Amniotic epithelial cell (primary cell): Measurements from ENCODE around the gene EPS15.

Experiments
- DNase-seq: peaks from one replicate; pipeline ENCODE4 v3.0.0-alpha.2; 2010; ENCODE audit warnings: low read depth

The EPS15 gene

DNA sequence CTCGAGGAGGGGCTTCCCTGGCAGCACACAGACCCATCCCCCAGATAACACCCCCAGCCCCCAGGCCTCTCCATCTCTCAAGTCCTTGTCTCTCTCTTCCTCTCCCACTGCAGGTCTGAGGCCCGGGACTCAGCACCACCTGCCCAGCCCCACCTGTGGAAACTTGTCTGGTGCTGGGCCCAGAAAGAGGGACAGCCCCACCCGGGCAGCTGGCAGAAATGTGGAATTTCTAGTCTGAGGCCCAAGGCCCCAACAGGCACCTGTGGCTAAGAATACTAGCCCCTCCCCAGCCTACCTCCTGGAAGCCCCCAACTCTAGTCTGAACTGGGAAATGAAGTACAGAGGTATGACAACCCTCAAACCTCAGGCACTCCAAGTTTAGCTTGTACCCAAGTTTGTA, 204.1 kb downstream of the EPS15 start:
- DNase-seq, result no peak

DNA sequence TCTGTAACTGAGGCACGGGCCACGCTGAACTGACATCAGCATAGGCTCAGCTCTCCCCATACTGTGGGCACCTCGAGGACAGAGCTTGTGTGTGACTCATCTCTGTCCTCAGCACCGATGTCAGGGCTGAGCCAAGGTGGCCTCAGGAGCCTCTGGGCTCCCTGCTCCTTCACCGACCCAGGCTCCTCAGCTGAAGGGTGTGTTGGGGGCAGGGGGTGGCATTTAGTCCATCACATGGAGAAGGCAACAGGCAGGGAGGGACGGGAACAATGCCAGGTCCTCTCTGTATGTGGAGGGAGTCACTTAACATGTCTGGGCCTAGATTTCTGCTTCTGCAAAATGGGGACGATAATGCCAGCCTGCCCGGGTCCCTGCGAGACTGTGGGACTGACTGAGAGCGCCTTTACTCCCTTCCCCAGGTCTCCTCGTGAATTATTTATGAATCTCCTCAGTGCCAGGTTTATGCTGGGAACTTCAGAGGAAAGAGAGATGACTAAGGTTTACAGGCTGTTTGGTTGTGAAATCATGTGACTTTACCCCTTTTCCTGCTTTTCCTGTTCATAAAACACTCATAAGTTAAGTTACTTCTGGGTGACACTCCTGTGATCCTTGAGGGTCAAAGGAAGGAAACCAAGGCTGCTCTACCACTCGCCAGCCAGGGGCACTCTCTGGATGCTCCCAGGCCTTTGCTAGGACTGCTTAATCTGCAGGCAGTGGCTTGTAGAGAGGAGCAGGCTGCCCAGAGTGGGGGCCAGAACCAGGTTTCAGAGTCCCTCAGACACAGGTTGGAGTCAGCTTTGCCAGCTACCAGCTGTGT, 204.9 kb downstream of the EPS15 start:
- peak; percentile 86 for DNase-seq

DNA sequence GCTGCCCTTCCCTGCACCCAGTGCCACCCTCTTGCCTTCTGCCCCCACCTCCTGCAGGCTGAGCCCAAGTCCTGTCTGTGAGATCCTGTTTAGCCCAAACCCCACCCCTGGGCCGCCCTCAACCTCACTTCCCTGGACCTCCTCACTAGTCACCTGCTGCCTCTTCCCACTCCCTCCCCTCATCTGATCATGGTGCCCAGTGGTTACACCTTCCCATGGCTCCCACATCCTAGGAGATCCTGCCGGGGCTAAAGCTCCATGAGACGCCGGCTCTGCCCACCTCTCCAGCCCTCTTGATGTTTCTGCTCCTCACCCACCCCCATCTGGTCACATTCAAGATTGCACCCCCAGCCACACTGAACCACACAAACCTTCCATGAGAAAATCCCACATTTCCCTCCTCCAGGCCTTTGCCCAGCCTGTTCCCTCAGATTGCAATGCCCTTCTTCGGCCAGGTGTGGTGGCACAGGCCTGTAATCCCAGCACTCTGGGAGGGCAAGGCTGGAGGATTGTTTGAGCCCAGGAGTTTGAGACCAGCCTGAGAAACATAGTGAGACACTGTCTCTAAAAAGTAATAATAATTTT, 205.7 kb downstream of the EPS15 start:
- DNase-seq, result no peak

DNA sequence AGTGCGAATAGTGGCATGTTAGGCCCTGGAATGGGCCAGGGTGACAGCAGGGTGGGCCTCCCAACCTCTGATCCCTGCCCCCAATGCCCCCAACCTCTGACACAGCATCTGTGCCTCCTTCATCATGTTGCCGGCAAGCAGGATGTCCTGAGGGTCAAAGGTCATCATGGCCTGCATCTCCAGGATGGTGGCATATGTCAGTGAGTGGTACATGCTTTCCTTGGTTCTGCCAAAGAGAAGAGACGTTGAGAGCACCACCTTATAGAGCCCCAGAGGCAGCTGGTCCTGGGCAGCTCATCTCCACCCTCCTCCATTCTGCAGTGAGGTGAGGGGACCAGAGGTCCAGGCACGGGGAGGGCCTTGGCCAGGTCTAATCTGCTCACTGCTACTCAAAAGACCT, 206.3 kb downstream of the EPS15 start:
- no peak for DNase-seq

DNA sequence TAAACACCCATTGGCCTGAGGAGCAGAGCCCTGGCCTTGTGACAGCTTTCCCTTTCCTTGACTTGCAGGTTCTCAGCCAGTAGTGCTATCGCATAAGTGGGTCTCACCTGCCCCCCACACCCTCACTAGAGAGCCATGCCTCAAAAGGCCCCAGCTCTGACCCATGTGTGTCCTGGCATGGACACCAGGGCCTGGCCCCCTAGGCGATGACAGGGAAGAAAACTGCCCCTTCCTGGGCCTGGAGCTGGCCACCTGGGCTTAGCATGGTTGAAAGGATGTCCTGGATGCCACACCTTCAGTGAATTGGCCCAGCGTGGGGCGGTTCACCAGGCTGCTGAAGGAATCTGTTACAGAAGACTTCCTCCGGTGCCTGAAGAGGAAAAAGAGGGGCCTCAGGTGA, 207.2 kb downstream of the EPS15 start:
- no peak for DNase-seq

DNA sequence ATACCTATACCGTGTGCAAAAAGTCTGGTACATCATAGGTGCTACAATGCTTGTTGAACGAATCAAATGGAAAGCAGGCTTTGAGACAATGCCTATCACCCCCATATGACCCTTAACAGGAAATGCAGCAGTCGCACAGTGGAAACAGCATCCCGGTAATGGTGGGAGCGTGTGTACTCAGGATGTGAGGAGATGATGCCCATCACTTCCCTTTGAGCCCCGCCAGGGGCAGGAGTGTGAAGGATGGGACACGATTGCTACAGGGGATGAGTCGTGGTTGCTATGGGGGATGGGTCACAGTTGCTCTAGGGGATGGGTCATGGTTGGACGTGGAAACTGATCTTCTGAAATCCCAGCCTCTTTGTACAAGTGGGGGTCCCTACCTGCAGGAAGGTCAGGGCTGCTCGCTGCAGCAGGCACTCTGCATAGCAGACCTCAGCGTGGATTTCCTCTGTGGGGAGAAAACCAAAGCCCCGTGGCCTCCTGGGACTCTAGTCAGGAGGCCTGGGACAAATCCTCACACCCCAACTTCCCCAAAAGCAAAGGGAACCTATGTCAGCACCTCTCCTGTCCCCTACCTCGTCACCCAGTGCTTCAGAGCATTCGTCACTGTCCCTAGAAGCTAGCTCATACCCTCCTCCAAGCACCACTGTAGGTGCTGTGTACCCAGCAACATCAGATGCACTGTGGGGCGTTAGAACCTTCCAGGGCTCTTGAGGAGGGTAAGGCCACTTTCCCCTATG, 208.0 kb downstream of the EPS15 start:
- no peak for DNase-seq

DNA sequence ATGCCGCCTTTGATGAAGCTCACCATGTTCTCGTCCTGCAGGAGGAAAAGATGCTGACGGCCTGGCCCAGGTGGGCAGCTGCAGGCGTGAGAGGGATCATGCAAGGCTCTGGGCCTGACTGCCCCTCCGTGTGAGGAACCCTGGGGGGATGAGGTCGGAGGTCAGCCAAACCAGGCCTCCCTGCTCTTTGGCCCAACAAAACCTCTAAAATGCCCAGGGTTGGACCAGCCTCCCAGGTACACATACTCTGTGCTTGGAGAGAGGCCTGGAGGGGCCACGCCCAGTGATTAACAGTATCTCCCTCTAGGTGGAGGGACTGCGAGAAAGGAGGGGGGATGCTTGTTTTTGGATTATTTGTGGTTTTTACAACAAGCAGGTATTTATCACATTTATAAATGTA, 209.8 kb downstream of the EPS15 start:
- DNase-seq, result no peak

DNA sequence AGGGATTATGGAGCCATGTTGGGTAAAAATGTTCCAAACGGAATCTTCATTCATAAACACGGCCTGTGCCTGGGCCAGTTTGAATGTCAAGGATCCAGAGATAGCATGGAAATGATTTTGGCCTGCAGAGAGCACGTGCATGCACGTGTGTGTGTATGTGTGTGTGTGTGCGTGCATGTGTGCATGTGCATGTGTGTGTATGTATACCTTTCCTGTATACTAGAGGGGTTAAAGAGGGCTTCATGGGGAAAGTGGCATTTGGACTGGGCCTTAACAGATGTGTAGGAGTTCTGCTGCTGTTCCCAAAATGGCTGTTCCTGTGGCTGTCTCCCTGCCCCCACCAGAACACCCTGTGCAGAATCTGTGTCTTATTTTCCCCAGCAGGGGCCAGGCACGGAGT, 210.4 kb downstream of the EPS15 start:
- DNase-seq, result no peak

DNA sequence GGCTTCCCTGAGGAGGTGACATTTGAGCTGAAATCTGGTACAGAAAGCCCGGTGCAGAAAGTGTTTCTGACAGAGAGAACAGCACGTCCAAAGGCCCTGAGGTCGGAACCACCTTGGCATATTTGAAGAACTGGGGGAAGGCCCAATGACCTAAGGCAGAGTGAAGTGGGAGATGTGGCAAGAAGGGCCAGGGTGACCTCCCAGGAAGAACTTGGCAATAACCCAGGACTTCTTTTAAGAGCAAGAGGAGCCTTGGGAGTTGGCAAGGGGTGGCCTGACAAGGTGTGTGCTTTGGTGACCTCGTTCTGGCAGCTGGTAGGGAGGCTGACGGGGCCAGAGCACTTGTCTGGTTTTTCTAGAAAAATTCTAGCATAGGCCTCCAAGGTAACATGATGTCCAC, 212.1 kb downstream of the EPS15 start:
- no peak for DNase-seq

DNA sequence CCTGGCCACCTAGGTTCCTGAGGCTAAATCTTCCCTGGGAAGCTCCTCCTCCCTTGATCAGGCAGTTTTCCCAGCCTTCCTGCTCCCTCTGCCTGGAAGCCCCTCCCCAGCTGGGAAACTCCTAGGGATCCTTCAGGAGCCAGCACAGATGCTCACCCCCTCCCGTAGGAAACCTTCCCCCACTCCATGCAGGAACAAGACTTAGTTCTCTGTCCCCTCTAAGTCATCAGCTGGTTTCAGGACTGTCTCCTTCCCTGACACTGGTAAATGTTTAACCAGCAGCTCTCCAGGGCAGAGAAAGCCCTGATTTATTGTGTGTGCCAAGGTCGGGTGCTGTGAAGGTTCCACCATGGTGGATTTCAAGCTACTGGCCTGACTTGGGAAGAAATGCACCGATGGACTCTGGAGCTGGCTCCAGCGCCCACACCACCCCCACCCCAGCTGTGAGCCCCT, 213.7 kb downstream of the EPS15 start:
- no peak for DNase-seq

DNA sequence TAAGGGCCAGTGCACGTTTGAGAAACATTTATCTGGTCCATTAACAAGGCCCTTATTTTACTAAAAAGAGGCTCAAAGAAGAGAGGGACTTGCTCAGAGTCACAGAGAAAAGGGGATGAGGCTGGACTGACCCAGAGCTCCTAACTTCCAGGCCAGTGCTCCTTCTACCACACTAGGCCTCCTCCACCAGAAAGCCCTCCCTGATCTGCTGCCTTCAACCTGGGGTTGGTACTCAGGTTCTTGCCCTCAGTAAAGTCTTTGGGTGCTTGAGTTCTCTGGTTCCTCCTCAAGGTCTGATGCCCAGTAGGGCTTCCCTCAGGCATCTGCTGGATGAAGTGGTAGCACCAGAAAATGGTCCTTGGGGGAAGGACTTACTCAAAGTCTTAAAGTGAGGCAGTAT, 214.7 kb downstream of the EPS15 start:
- no peak for DNase-seq
